Measurements from ENCODE around the gene HMBS.

HMBS gene

DNA sequence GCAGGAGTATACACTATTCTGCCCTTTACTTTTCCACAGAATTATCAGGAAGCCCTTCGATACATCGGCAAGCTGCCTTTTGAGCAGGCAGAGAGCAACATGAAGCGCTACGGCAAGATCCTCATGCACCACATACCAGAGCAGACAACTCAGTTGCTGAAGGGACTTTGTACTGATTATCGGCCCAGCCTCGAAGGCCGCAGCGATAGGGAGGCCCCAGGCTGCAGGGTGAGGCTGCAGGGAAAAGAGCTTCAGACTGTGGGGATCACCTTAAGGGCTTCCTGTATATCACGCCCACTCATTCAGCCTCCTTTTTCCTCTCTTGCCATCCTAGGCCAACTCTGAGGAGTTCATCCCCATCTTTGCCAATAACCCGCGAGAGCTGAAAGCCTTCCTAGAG lies 6.8 kb upstream of the HMBS start:
- Histone ChIP-seq H3K4me2 (ENCODE audit: low read depth, low read length) (no peak overlapping the region), H3K9me3 (replicated peaks; ENCODE audit: insufficient read depth, low read length) (no peaks in the 10 kb centered on the region), H3K36me3 (replicated peaks; ENCODE audit: insufficient read depth, low read length) (peaks cover 8% of the 10 kb centered on the region; the same call in 1 of the 2 replicates), H3K79me2 (ENCODE audit: low read length) (no peaks in the 10 kb centered on the region), H3F3A (ENCODE audit: insufficient read depth, low read length) (no peaks in the 10 kb centered on the region), H3K27me3 (replicated peaks; ENCODE audit: insufficient read depth, low read length) (no peaks in the 10 kb centered on the region), H3K27ac (ENCODE audit: low read length) (no peak overlapping the region), H2AFZ (ENCODE audit: low read length) (no peak overlapping the region), H4K20me1 (ENCODE audit: insufficient read depth, low read length) (no peaks in the 10 kb centered on the region), H3K4me3 (ENCODE audit: low read length) (no peak overlapping the region), H3K9me2 (replicated peaks; ENCODE audit: insufficient read depth, low read length) (no peaks in the 10 kb centered on the region), H3K9ac (ENCODE audit: low read length) (no peak overlapping the region), H3K4me1 (ENCODE audit: low read length) (no peaks in the 10 kb centered on the region)
- TF ChIP-seq EZH2phosphoT487 (IDR thresholded peaks at IDR 0.05; ENCODE audit: low read length) (no peak), EZH2 (optimal IDR thresholded peaks at IDR 0.05; ENCODE audit: low read depth, low read length) (no peak)
- TF ChIP-seq, protein P1, sequence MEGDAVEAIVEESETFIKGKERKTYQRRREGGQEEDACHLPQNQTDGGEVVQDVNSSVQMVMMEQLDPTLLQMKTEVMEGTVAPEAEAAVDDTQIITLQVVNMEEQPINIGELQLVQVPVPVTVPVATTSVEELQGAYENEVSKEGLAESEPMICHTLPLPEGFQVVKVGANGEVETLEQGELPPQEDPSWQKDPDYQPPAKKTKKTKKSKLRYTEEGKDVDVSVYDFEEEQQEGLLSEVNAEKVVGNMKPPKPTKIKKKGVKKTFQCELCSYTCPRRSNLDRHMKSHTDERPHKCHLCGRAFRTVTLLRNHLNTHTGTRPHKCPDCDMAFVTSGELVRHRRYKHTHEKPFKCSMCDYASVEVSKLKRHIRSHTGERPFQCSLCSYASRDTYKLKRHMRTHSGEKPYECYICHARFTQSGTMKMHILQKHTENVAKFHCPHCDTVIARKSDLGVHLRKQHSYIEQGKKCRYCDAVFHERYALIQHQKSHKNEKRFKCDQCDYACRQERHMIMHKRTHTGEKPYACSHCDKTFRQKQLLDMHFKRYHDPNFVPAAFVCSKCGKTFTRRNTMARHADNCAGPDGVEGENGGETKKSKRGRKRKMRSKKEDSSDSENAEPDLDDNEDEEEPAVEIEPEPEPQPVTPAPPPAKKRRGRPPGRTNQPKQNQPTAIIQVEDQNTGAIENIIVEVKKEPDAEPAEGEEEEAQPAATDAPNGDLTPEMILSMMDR (IDR thresholded peaks at IDR 0.05; ENCODE audit: low read length), result no peak
- no peak for DNase-seq

DNA sequence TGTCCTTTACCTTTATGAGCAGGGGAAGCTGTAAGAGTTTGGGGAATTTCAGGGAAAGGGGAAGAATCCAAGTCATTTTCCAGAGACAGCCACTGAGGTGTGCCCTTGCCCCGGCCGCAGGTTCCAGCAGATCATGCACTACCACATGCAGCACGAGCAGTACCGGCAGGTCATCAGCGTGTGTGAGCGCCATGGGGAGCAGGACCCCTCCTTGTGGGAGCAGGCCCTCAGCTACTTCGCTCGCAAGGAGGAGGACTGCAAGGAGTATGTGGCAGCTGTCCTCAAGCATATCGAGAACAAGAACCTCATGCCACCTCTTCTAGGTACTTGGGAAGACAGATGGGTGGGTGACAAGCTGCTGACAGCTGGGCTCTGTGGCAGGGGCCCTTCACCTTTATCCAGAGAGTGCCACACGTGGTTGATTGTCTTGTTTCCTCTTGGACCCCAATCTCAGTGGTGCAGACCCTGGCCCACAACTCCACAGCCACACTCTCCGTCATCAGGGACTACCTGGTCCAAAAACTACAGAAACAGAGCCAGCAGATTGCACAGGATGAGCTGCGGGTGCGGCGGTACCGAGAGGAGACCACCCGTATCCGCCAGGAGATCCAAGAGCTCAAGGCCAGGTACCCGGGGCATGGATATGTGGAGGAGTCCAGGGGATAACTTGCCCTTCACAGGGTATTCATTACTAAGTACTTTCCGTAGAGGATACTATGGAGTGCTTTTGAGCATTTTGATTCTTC lies 5.8 kb upstream of the HMBS start:
- H3K9me2 ChIP-seq (replicated peaks; ENCODE audit: insufficient read depth, low read length), result no peaks in the 10 kb centered on the region
- H3F3A ChIP-seq (ENCODE audit: insufficient read depth, low read length), result no peaks in the 10 kb centered on the region
- DNase-seq, result no peak
- H3K27me3 ChIP-seq (replicated peaks; ENCODE audit: insufficient read depth, low read length), result no peaks in the 10 kb centered on the region
- H3K4me2 ChIP-seq (ENCODE audit: low read depth, low read length), result no peak overlapping the region
- H3K27ac ChIP-seq (ENCODE audit: low read length), result no peak overlapping the region
- TF ChIP-seq, protein P1 (IDR thresholded peaks at IDR 0.05; ENCODE audit: low read length), result no peak
- TF ChIP-seq EZH2 (optimal IDR thresholded peaks at IDR 0.05; ENCODE audit: low read depth, low read length) (no peak), EZH2phosphoT487 (IDR thresholded peaks at IDR 0.05; ENCODE audit: low read length) (no peak)
- H3K9ac ChIP-seq (ENCODE audit: low read length), result no peak overlapping the region
- H3K36me3 ChIP-seq (replicated peaks; ENCODE audit: insufficient read depth, low read length), result peaks cover 6% of the 10 kb centered on the region; the same call in 1 of the 2 replicates
- H4K20me1 ChIP-seq (ENCODE audit: insufficient read depth, low read length), result no peaks in the 10 kb centered on the region
- H3K9me3 ChIP-seq (replicated peaks; ENCODE audit: insufficient read depth, low read length), result no peaks in the 10 kb centered on the region
- no peaks in the 10 kb centered on the region for H3K4me1 ChIP-seq (ENCODE audit: low read length)
- no peaks in the 10 kb centered on the region for H3K79me2 ChIP-seq (ENCODE audit: low read length)
- H2AFZ ChIP-seq (ENCODE audit: low read length), result no peak overlapping the region
- H3K4me3 ChIP-seq (ENCODE audit: low read length), result no peak overlapping the region

DNA sequence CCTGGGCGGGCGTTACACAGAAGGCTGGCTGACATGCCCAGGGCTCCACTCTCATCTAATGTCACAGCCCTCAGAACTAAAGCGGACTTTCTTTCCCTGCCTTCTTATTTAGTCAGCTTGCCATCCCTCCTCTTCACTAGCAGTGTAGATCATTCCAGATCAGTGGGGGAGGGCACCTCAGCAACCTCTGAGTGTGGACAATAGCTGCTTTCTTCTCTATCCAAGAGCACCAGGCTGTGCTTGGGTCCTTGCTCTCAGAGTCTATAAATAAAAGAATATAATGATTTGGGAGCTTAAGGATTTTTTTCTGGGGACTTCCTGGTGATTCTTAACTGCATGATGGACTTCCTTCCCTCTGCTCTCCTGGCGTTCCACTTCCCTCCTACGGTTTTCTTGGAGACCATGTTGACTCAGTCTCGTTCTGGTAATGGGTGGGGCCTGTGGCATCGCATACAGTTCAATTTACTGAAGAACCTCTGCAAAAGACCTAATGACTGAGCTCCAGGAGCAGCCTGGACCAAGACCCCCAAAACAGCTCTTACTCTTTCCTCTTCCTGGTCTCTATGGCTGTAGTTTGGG lies 2.9 kb upstream of the HMBS start:
- DNase-seq, result no peak
- no peaks in the 10 kb centered on the region for H3K9me3 ChIP-seq (replicated peaks; ENCODE audit: insufficient read depth, low read length)

More for the DNA sequence above, 2.9 kb upstream of the HMBS start:
- H3K9ac ChIP-seq (ENCODE audit: low read length), result no peak overlapping the region
- no peaks in the 10 kb centered on the region for H3K9me2 ChIP-seq (replicated peaks; ENCODE audit: insufficient read depth, low read length)
- peaks cover 14% of the 10 kb centered on the region for H3K79me2 ChIP-seq (ENCODE audit: low read length)
- peaks cover 9% of the 10 kb centered on the region for H3K4me1 ChIP-seq (ENCODE audit: low read length)
- no peak overlapping the region for H3K4me3 ChIP-seq (ENCODE audit: low read length)
- no peaks in the 10 kb centered on the region for H4K20me1 ChIP-seq (ENCODE audit: insufficient read depth, low read length)
- H3K27ac ChIP-seq (ENCODE audit: low read length), result no peak overlapping the region
- H3K36me3 ChIP-seq (replicated peaks; ENCODE audit: insufficient read depth, low read length), result peaks cover 5% of the 10 kb centered on the region; the same call in 1 of the 2 replicates
- TF ChIP-seq EZH2phosphoT487 (IDR thresholded peaks at IDR 0.05; ENCODE audit: low read length) (no peak), EZH2 (optimal IDR thresholded peaks at IDR 0.05; ENCODE audit: low read depth, low read length) (no peak)
- TF ChIP-seq, protein P1 (IDR thresholded peaks at IDR 0.05; ENCODE audit: low read length), result no peak
- no peaks in the 10 kb centered on the region for H3F3A ChIP-seq (ENCODE audit: insufficient read depth, low read length)
- H3K4me2 ChIP-seq (ENCODE audit: low read depth, low read length), result no peak overlapping the region
- no peak overlapping the region for H2AFZ ChIP-seq (ENCODE audit: low read length)
- no peaks in the 10 kb centered on the region for H3K27me3 ChIP-seq (replicated peaks; ENCODE audit: insufficient read depth, low read length)

All from MM.1S (cell line).